Gastrocnemius medialis (tissue), 4 donors: ENCODE results near the gene NKX1-1.

Experiments used
- POLR2A ChIP-seq, 2 donors: fragments of 450-650 bp; IDR thresholded peaks; one replicate each; pipeline ENCODE4 v1.6.1; 2017; ENCODE audit warnings: antibody characterized with exemption in 2 of 2, mild to moderate bottlenecking in 2 of 2, moderate library complexity in 2 of 2
- TF ChIP-seq, protein P1 (sequence below), 5 experiments: fragments of 450-650 bp in 3 of 5; fragments of 200-600 bp in 2 of 5; sonication (generic) in 2 of 5; IDR thresholded peaks in 4 of 5; conservative IDR thresholded peaks in 1 of 5; 1 replicate in 4 of 5; 2 replicates in 1 of 5; pipeline ENCODE4 v1.5.1; 2016 to 2019; ENCODE audit warnings: antibody characterized with exemption in 5 of 5, mild to moderate bottlenecking in 3 of 5, moderate library complexity in 3 of 5

DNA sequence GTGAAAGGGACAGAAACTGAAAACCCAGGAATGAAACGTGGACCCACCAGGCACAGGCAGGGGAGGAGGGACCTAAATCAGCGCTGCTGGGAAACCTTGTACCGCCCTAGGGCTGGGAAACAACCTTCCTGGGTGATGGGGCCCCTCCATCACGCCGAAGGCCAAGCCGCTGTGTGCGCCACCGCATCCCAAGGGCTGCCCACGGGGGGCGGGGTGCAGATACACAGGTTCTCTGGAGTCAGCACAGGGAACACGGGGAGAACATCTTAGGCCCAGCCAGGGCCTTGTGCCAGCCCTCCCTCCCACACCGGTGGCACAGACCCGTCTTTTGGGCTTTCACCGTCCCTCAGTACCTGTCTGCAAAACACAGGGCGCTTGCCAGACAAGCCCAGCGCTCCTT, 46.3 kb downstream of the NKX1-1 start:
- no peak for TF ChIP-seq POLR2A (IDR thresholded peaks at IDR 0.05)
- TF ChIP-seq, protein P1, sequence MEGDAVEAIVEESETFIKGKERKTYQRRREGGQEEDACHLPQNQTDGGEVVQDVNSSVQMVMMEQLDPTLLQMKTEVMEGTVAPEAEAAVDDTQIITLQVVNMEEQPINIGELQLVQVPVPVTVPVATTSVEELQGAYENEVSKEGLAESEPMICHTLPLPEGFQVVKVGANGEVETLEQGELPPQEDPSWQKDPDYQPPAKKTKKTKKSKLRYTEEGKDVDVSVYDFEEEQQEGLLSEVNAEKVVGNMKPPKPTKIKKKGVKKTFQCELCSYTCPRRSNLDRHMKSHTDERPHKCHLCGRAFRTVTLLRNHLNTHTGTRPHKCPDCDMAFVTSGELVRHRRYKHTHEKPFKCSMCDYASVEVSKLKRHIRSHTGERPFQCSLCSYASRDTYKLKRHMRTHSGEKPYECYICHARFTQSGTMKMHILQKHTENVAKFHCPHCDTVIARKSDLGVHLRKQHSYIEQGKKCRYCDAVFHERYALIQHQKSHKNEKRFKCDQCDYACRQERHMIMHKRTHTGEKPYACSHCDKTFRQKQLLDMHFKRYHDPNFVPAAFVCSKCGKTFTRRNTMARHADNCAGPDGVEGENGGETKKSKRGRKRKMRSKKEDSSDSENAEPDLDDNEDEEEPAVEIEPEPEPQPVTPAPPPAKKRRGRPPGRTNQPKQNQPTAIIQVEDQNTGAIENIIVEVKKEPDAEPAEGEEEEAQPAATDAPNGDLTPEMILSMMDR (IDR thresholded peaks at IDR 0.05 in 4 of 5, conservative IDR thresholded peaks at IDR 0.05 in 1 of 5) = no peak
